ENCODE results near the gene PDK4.

The PDK4 gene

DNA sequence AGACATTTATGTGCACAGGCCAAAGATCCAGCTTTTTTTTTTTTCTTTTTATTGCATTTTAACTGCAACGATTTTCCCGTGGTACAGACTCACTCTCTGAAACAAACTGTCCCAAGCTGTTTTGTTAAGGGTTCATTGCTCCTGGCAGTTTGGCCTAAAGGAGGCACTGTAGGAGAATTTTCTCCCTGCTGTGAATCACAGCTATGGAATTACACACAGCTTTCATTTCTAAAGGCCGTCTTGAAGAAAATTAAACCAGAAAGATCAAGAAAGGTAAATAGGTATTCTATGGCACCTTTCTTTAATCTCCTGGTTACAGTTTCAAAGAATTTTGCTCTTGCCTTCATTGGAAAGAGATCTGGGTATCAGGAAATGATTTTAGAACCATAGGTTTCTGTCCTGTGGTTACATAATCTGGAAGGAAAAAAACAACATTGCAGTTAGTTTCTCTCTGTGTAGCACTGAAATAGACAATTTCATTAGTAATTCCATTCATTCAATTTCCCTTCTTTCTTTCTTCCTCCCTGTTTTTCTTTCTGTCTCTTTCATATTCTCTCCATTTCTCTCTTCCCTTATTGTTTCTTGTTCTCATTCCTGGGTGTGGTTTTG is 51.2 kb downstream of the PDK4 start:
- Histone ChIP-seq H3K4me3 (ENCODE audit: low read depth, low read length) (no peak overlapping the region), H3K27me3 (peaks cover 27% of the 10 kb centered on the region), H3K4me1 (no peaks in the 10 kb centered on the region), H3K36me3 (no peaks in the 10 kb centered on the region), H3K9me3 (no peaks in the 10 kb centered on the region)
- TF ChIP-seq, protein P1, sequence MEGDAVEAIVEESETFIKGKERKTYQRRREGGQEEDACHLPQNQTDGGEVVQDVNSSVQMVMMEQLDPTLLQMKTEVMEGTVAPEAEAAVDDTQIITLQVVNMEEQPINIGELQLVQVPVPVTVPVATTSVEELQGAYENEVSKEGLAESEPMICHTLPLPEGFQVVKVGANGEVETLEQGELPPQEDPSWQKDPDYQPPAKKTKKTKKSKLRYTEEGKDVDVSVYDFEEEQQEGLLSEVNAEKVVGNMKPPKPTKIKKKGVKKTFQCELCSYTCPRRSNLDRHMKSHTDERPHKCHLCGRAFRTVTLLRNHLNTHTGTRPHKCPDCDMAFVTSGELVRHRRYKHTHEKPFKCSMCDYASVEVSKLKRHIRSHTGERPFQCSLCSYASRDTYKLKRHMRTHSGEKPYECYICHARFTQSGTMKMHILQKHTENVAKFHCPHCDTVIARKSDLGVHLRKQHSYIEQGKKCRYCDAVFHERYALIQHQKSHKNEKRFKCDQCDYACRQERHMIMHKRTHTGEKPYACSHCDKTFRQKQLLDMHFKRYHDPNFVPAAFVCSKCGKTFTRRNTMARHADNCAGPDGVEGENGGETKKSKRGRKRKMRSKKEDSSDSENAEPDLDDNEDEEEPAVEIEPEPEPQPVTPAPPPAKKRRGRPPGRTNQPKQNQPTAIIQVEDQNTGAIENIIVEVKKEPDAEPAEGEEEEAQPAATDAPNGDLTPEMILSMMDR (IDR thresholded peaks at IDR 0.05; ENCODE audit: low read depth, low read length) = peak; percentile 53
- no peak for DNase-seq

DNA sequence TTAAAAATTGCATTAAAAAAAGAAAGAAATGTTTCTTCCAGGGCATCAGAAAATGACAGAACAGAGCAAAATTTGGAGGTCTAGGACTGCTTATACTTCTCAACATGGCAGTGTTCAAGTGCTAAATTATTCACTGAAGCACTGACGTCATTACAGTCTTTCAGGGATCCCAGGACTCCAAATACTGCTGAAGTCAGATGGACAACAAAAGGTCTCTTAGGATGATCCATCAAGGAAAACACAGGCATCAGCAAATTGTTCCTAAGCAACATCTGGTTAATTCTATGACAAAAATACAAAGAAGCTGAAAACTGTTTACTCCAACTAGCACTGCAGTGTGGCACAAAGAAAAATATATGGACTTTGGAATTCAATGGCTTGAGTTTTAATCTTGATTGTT is 52.1 kb downstream of the PDK4 start:
- Histone ChIP-seq H3K27me3 (peaks cover 27% of the 10 kb centered on the region), H3K4me3 (ENCODE audit: low read depth, low read length) (no peak overlapping the region), H3K36me3 (no peaks in the 10 kb centered on the region), H3K4me1 (no peaks in the 10 kb centered on the region), H3K9me3 (no peaks in the 10 kb centered on the region)
- TF ChIP-seq, protein P1 (IDR thresholded peaks at IDR 0.05; ENCODE audit: low read depth, low read length) = no peak
- DNase-seq = no peak

DNA sequence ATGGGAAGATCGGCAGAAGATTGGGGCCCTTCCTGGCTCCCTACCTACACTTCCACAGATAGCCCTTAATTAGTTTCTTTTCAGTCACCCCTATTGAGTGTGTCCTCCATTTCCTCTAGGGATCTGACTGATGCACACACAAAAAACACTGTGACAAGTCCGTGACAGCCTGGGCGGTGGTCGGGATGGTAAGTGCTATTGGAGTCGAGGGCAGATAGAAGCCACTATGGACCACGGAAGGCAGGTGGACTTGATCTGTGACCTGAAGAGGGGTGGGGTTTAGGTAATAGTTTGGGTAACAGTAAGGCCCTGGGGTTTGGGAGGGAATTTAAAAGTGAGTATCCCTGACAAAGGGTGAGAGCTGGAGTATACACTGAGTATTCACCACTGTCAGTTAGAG is 53.0 kb downstream of the PDK4 start:
- H3K9me3 ChIP-seq = no peaks in the 10 kb centered on the region
- TF ChIP-seq, protein P1 (IDR thresholded peaks at IDR 0.05; ENCODE audit: low read depth, low read length) = no peak
- no peak for DNase-seq

DNA sequence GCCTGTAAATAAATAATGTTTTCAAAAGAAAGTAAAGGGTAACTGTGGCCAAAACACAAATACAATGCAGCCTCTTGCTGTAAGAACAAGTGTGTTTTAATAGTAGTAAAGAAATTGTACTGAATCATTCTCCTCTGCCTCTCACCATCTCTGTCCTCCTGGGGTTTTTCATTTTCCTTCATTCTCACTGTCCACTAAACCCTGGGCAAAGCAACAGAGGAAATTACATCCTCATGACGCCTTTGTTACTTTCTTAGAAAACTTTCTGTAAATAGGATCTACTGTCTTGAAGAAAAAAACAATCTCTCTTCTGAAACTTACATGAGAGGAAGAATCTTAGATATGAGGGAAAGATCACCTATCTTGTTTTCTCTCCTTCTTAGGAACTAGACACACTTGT is 56.0 kb downstream of the PDK4 start:
- no peak overlapping the region for H3K4me3 ChIP-seq (ENCODE audit: low read depth, low read length)
- no peak for DNase-seq
- no peaks in the 10 kb centered on the region for H3K36me3 ChIP-seq
- no peaks in the 10 kb centered on the region for H3K4me1 ChIP-seq
- peaks cover 46% of the 10 kb centered on the region for H3K27me3 ChIP-seq
- no peaks in the 10 kb centered on the region for H3K9me3 ChIP-seq
- TF ChIP-seq, protein P1 (IDR thresholded peaks at IDR 0.05; ENCODE audit: low read depth, low read length) = no peak

More for the DNA sequence above, 53.0 kb downstream of the PDK4 start:
- peaks cover 27% of the 10 kb centered on the region for H3K27me3 ChIP-seq
- no peaks in the 10 kb centered on the region for H3K36me3 ChIP-seq
- no peak overlapping the region for H3K4me3 ChIP-seq (ENCODE audit: low read depth, low read length)
- H3K4me1 ChIP-seq = no peaks in the 10 kb centered on the region

DNA sequence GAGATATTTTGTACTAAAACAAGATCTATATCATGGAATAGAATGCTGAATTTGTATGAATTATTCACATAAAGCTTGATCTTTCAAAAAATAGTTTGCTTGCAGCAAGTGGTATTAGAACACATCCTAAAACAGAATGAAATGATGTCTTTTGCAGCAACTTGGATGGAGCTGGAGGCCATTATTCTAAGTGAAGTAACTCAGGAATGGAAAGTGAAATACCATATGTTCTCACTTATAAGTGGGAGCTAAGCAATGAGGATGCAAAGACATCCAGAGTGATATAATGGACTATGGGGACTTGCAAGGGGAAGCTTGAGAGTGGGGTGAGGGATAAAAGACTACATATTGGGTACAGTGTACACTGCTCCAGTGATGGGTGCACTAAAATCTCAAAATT is 56.9 kb downstream of the PDK4 start:
- no peaks in the 10 kb centered on the region for H3K4me1 ChIP-seq
- no peaks in the 10 kb centered on the region for H3K36me3 ChIP-seq
- no peak for DNase-seq
- peaks cover 55% of the 10 kb centered on the region for H3K27me3 ChIP-seq
- TF ChIP-seq, protein P1 (IDR thresholded peaks at IDR 0.05; ENCODE audit: low read depth, low read length) = no peak
- no peaks in the 10 kb centered on the region for H3K9me3 ChIP-seq
- no peak overlapping the region for H3K4me3 ChIP-seq (ENCODE audit: low read depth, low read length)

DNA sequence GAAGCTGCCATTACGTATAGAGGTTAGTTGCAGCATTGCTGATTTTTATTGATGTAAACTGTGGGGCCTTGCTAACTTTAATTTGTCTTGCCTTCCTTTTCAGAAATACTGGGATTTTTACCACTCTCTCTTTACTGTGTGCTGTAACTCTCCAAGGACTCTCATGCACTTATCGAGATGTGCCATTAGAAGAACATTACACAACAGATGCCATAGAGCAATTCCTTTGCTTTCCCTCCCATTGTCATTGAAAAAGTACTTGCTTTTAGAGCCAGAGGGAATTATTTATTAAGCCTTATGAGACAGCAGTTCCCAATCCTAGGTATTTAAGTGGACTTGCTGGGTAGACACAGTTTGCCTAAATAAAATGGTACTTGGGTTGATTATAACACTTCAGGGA is 58.8 kb downstream of the PDK4 start:
- Histone ChIP-seq H3K36me3 (no peaks in the 10 kb centered on the region), H3K4me1 (no peaks in the 10 kb centered on the region), H3K27me3 (peaks cover 46% of the 10 kb centered on the region), H3K4me3 (ENCODE audit: low read depth, low read length) (no peak overlapping the region), H3K9me3 (no peaks in the 10 kb centered on the region)
- DNase-seq = no peak
- TF ChIP-seq, protein P1 (IDR thresholded peaks at IDR 0.05; ENCODE audit: low read depth, low read length) = no peak
